ENCODE data around the gene C15orf61.

GRCh38 chr15:67524235-67524634 is 3.3 kb downstream of the C15orf61 start:
- TF ChIP-seq, protein P1, sequence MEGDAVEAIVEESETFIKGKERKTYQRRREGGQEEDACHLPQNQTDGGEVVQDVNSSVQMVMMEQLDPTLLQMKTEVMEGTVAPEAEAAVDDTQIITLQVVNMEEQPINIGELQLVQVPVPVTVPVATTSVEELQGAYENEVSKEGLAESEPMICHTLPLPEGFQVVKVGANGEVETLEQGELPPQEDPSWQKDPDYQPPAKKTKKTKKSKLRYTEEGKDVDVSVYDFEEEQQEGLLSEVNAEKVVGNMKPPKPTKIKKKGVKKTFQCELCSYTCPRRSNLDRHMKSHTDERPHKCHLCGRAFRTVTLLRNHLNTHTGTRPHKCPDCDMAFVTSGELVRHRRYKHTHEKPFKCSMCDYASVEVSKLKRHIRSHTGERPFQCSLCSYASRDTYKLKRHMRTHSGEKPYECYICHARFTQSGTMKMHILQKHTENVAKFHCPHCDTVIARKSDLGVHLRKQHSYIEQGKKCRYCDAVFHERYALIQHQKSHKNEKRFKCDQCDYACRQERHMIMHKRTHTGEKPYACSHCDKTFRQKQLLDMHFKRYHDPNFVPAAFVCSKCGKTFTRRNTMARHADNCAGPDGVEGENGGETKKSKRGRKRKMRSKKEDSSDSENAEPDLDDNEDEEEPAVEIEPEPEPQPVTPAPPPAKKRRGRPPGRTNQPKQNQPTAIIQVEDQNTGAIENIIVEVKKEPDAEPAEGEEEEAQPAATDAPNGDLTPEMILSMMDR (tag by site-specific recombination; IDR thresholded peaks at IDR 0.05) = no peak
- TF ChIP-seq REST (tag by site-specific recombination; IDR thresholded peaks at IDR 0.05) (no peak), ELK4 (IDR thresholded peaks at IDR 0.05; ENCODE audit: borderline replicate concordance, low read depth, low read length) (no peak), YY1 (tag by site-specific recombination; IDR thresholded peaks at IDR 0.05) (no peak), ZNF175 (tag by site-specific recombination; IDR thresholded peaks at IDR 0.05) (no peak), ZNF416 (tag by site-specific recombination; IDR thresholded peaks at IDR 0.05) (no peak), ZNF202 (tag by site-specific recombination; IDR thresholded peaks at IDR 0.05; ENCODE audit: borderline replicate concordance) (no peak), ZNF292 (tag by site-specific recombination; IDR thresholded peaks at IDR 0.05; ENCODE audit: borderline replicate concordance, low read depth) (no peak), REPIN1 (tag by site-specific recombination; IDR thresholded peaks at IDR 0.05; ENCODE audit: low read depth) (no peak), ZNF747 (tag by site-specific recombination; IDR thresholded peaks at IDR 0.05) (no peak), PBX3 (CRISPR knock-in tag; IDR thresholded peaks at IDR 0.05) (no peak), ZNF174 (tag by site-specific recombination; IDR thresholded peaks at IDR 0.05) (no peak), ZBTB21 (tag by site-specific recombination; IDR thresholded peaks at IDR 0.05) (no peak), ZXDB (tag by site-specific recombination; IDR thresholded peaks at IDR 0.05) (no peak)
